HepG2 (cell line): ENCODE data around the gene DAB1. TPM values are rescaled to one million over a fixed set of nuclear protein-coding genes. Genes with fewer than 3 reads are reported as not detected.

Experiments used
- ATAC-seq: fragments of 200-7000 bp; cut with Tn5 transposase; 3 replicates; pipeline ENCODE4 v1.9.1; 2020; ENCODE audit warnings: mild to moderate bottlenecking, moderate library complexity
- BruUV-seq: library from RNA; stranded (reverse); fragments of 400-500 nt; replicated peaks from 2 replicates; lab custom pipeline; 2021; lab: Mats Ljungman, UMichigan
- CTCF ChIA-PET: fragments of 300-600 bp; formaldehyde crosslinking; extraction: SDS; loops from one replicate; lab custom pipeline; 2021; ENCODE audit warnings: low total read pairs, inconsistent platforms, low intra/inter-chr PET ratio; lab: Yijun Ruan, JAX
- POLR2A ChIA-PET: fragments of 350-600 bp; sonication (Branson Sonifier 250); formaldehyde crosslinking; loops from one replicate; lab custom pipeline; 2020; ENCODE audit warnings: antibody characterized with exemption, inconsistent platforms; lab: Yijun Ruan, JAX
- DNase-seq: peaks from one replicate; pipeline ENCODE4 v3.0.0-alpha.2; 2015; ENCODE audit warnings: low spot score
- FAIRE-seq: peaks from 3 replicates; lab custom pipeline; 2011; peaks lifted over from hg19 to GRCh38; lab: Jason Lieb, UNC
- H2AFZ ChIP-seq: one replicate; pipeline ENCODE4 v1.6.1; 2011; ENCODE audit warnings: low read length, inconsistent platforms
- H3K27ac ChIP-seq: fragments of 300-600 bp; 3 replicates; pipeline ENCODE4 v1.8.0; 2011; ENCODE audit warnings: mixed run types, mild to moderate bottlenecking, mixed read lengths, low read length, inconsistent platforms; ENCODE audit not compliant: insufficient read depth; ENCODE audit errors: extremely low read length
- H3K27me3 ChIP-seq, 2 experiments: fragments of 200-600 bp in 1 of 2; 2 replicates in 1 of 2; 3 replicates in 1 of 2; pipeline versions ENCODE4 v1.6.0 to v1.8.0; 2011; ENCODE audit warnings: low read length in 2 of 2, mild to moderate bottlenecking in 2 of 2, moderate library complexity in 2 of 2, inconsistent platforms in 1 of 2; ENCODE audit not compliant: insufficient read depth in 2 of 2, control insufficient read depth in 1 of 2
- H3K36me3 ChIP-seq, 2 experiments: fragments of 200-600 bp in 1 of 2; replicated peaks in 1 of 2; 2 replicates in 1 of 2; 3 replicates in 1 of 2; pipeline versions ENCODE4 v1.5.1 to v1.8.0; 2011; ENCODE audit warnings: low read length in 2 of 2, inconsistent platforms in 1 of 2; ENCODE audit not compliant: insufficient read depth in 2 of 2, control insufficient read depth in 1 of 2
- H3K4me1 ChIP-seq: 2 replicates; pipeline ENCODE4 v1.5.1; 2012; ENCODE audit warnings: low read length, inconsistent platforms; ENCODE audit not compliant: insufficient read depth
- H3K4me2 ChIP-seq: 2 replicates; pipeline ENCODE4 v1.6.0; 2011; ENCODE audit warnings: low read depth, low read length, inconsistent platforms
- H3K4me3 ChIP-seq, 3 experiments: fragments of 200-600 bp in 1 of 3; sonication (generic), shearing (Covaris generic) in 1 of 3; replicated peaks in 1 of 3; 2 replicates each; pipeline ENCODE4 v1.5.1; 2011 to 2016; ENCODE audit warnings: low read length in 3 of 3, inconsistent platforms in 2 of 3, low read depth in 2 of 3, mild to moderate bottlenecking in 2 of 3, control low read depth in 1 of 3, mixed read lengths in 1 of 3; ENCODE audit not compliant: insufficient read depth in 1 of 3
- H3K79me2 ChIP-seq: one replicate; pipeline ENCODE4 v1.6.1; 2011; ENCODE audit warnings: low read length, inconsistent platforms; ENCODE audit not compliant: insufficient read depth
- H3K9ac ChIP-seq: 2 replicates; pipeline ENCODE4 v1.6.0; 2011; ENCODE audit warnings: mild to moderate bottlenecking, low read depth, low read length, inconsistent platforms; ENCODE audit not compliant: insufficient read depth
- H3K9me3 ChIP-seq: 2 replicates; pipeline ENCODE4 v1.5.1; 2012; ENCODE audit warnings: mild to moderate bottlenecking, low read length
- H4K20me1 ChIP-seq: 2 replicates; pipeline ENCODE4 v1.6.0; 2011; ENCODE audit warnings: inconsistent platforms, mild to moderate bottlenecking, low read length, moderate library complexity; ENCODE audit not compliant: insufficient read depth
- CHCHD3 ChIP-seq: sonication (generic); formaldehyde crosslinking; IDR thresholded peaks from 2 replicates; pipeline ENCODE4 v1.8.0; 2022; ENCODE audit warnings: mild to moderate bottlenecking, missing genetic modification reagents, moderate library complexity
- GRHL1 ChIP-seq: sonication (generic); formaldehyde crosslinking; conservative IDR thresholded peaks from 2 replicates; pipeline ENCODE4 v1.8.0; 2022; ENCODE audit warnings: missing genetic modification reagents
- HDAC1 ChIP-seq: sonication (generic); formaldehyde crosslinking; IDR thresholded peaks from 2 replicates; pipeline ENCODE4 v1.5.1; 2020; ENCODE audit warnings: mild to moderate bottlenecking, missing genetic modification reagents
- KDM1A ChIP-seq: IDR thresholded peaks from 2 replicates; pipeline ENCODE4 v1.6.1; 2016; ENCODE audit warnings: missing compliant biosample characterization
- KLF11 ChIP-seq: IDR thresholded peaks from 2 replicates; pipeline ENCODE4 v1.6.1; 2016; ENCODE audit warnings: missing compliant biosample characterization
- MED8 ChIP-seq: sonication (generic); formaldehyde crosslinking; IDR thresholded peaks from 2 replicates; pipeline ENCODE4 v1.8.1; 2023; ENCODE audit warnings: mild to moderate bottlenecking, missing genetic modification reagents; ENCODE audit not compliant: insufficient replicate concordance
- MTF2 ChIP-seq: sonication (generic); formaldehyde crosslinking; IDR thresholded peaks from 2 replicates; pipeline ENCODE4 v1.5.0; 2020; ENCODE audit warnings: missing genetic modification reagents, borderline replicate concordance
- PITX1 ChIP-seq: sonication (generic); formaldehyde crosslinking; IDR thresholded peaks from 2 replicates; pipeline ENCODE4 v1.5.1; 2020; ENCODE audit warnings: mild to moderate bottlenecking, missing genetic modification reagents
- RARA ChIP-seq: IDR thresholded peaks from 2 replicates; pipeline ENCODE4 v1.6.1; 2016; ENCODE audit warnings: missing genetic modification reagents, missing compliant biosample characterization
- SAFB2 ChIP-seq: sonication (generic); formaldehyde crosslinking; IDR thresholded peaks from 2 replicates; pipeline ENCODE4 v1.5.1; 2020; ENCODE audit warnings: missing genetic modification reagents, low read depth, mild to moderate bottlenecking, borderline replicate concordance
- SP5 ChIP-seq: IDR thresholded peaks from 2 replicates; pipeline ENCODE4 v1.6.1; 2016; ENCODE audit warnings: low read depth, borderline replicate concordance
- THYN1 ChIP-seq: sonication (generic); formaldehyde crosslinking; IDR thresholded peaks from 2 replicates; pipeline ENCODE4 v1.8.1; 2023; ENCODE audit warnings: low read depth, mild to moderate bottlenecking, moderate library complexity, missing genetic modification reagents, borderline replicate concordance
- ZBTB14 ChIP-seq: sonication (generic); formaldehyde crosslinking; IDR thresholded peaks from 2 replicates; pipeline ENCODE4 v1.4.0; 2020; ENCODE audit warnings: missing genetic modification reagents
- ZIK1 ChIP-seq: sonication (generic); formaldehyde crosslinking; IDR thresholded peaks from 2 replicates; pipeline ENCODE4 v1.5.0; 2020; ENCODE audit warnings: mild to moderate bottlenecking, low read depth, missing genetic modification reagents, borderline replicate concordance
- ZNF18 ChIP-seq: sonication (generic); formaldehyde crosslinking; IDR thresholded peaks from 2 replicates; pipeline ENCODE4 v1.8.0; 2022; ENCODE audit warnings: mild to moderate bottlenecking, missing genetic modification reagents; ENCODE audit not compliant: insufficient replicate concordance
- ZNF337 ChIP-seq: sonication (generic); formaldehyde crosslinking; IDR thresholded peaks from 2 replicates; pipeline ENCODE4 v1.5.1; 2020; ENCODE audit warnings: missing genetic modification reagents, low read depth, mild to moderate bottlenecking, borderline replicate concordance
- ZNF432 ChIP-seq: sonication (generic); formaldehyde crosslinking; IDR thresholded peaks from 2 replicates; pipeline ENCODE4 v1.5.0; 2020; ENCODE audit warnings: missing genetic modification reagents, mild to moderate bottlenecking, borderline replicate concordance
- ZNF614 ChIP-seq: IDR thresholded peaks from 2 replicates; pipeline ENCODE4 v1.6.1; 2018; ENCODE audit warnings: missing biosample characterization, missing genetic modification reagents, inconsistent platforms, borderline replicate concordance
- ZZZ3 ChIP-seq: sonication (generic); formaldehyde crosslinking; IDR thresholded peaks from 2 replicates; pipeline ENCODE4 v1.4.0; 2020; ENCODE audit warnings: missing genetic modification reagents, mild to moderate bottlenecking, borderline replicate concordance
- WGBS: methylation state at CpG from one replicate; pipeline ENCODE4 v1.1.6; 2017; ENCODE audit warnings: low lambda C conversion rate; 5-methylcytosine and 5-hydroxymethylcytosine counted together
- in situ Hi-C: cut with HindIII; loops from 2 replicates; pipeline ENCODE4 v1.10.0; 2017; ENCODE audit warnings: low pct_unique_long_range_greater_than_20kb; ENCODE audit not compliant: extremely low pct_ligation_motif_present
- intact Hi-C: fragments of 100-400 bp; cut with micrococcal nuclease; formaldehyde crosslinking; loops from one replicate; pipeline ENCODE4 v1.10.0; 2022; ENCODE audit not compliant: unreplicated experiment
- polyA plus RNA-seq, 8 experiments: library from polyadenylated mRNA; depleted of rRNA in 3 of 8; stranded (reverse) in 7 of 8; unstranded in 1 of 8; fragments of >200 nt; fragmentation: Illumina TruSeq in 4 of 8; extraction: Trizol in 4 of 8; gene quantifications; 2 replicates each; pipeline versions ENCODE4 v1.2.1 to v1.2.3, GENCODE V29; 2011 to 2016; ENCODE audit warnings: low read depth in 4 of 8, missing spikeins in 1 of 8, mixed read lengths in 1 of 8; ENCODE audit not compliant: insufficient read depth in 1 of 8
- total RNA-seq, 5 experiments: library from RNA; depleted of rRNA; stranded (reverse); fragments of >200 nt; fragmentation: Illumina TruSeq; extraction: Trizol; gene quantifications; 2 replicates each; pipeline ENCODE4 v1.2.3, GENCODE V29; 2016; ENCODE audit warnings: low read depth in 1 of 5

Gene DAB1
- total and polyA plus RNA-seq, 2 of the 13 experiments (the other 11 are each of a cell fraction or from before 2014, with no cell fraction given): 0.04 to 0.13 TPM

GRCh38 chr1:57146100-57146499 is 277.8 kb downstream of the DAB1 start:
- Histone ChIP-seq H3K4me1 (no peaks in the 10 kb centered on the region), H3K4me3 (no peak overlapping the region), H2AFZ (no peak overlapping the region), H4K20me1 (no peaks in the 10 kb centered on the region), H3K36me3 (no peaks in the 10 kb centered on the region), H3K27ac (no peak overlapping the region), H3K9me3 (no peaks in the 10 kb centered on the region), H3K79me2 (no peaks in the 10 kb centered on the region), H3K4me2 (no peak overlapping the region), H3K27me3 (no peaks in the 10 kb centered on the region), H3K9ac (no peak overlapping the region)
- CTCF ChIA-PET: no interaction called here
- in situ Hi-C loops (no loop called here), intact Hi-C loops (no loop called here)
- DNase-seq (no peak), ATAC-seq (no peak), FAIRE-seq (no peak)
- TF ChIP-seq MTF2 (CRISPR knock-in tag): no peak
- TF ChIP-seq ZNF337 (CRISPR knock-in tag): no peak
- TF ChIP-seq ZBTB14: no peak
- TF ChIP-seq ZIK1: no peak
- no peak for TF ChIP-seq SP5
- no peak for TF ChIP-seq HDAC1 (CRISPR knock-in tag)
- TF ChIP-seq KLF11 (CRISPR knock-in tag): no peak
- TF ChIP-seq RARA (CRISPR knock-in tag): no peak
- TF ChIP-seq CHCHD3 (CRISPR knock-in tag): no peak
- TF ChIP-seq THYN1 (CRISPR knock-in tag): no peak
- no peak for TF ChIP-seq ZNF432 (CRISPR knock-in tag)
- TF ChIP-seq ZZZ3 (CRISPR knock-in tag): no peak
- no peak for TF ChIP-seq KDM1A (CRISPR knock-in tag)
- TF ChIP-seq ZNF614 (CRISPR knock-in tag): no peak
- no peak for TF ChIP-seq GRHL1
- no peak for TF ChIP-seq PITX1
- TF ChIP-seq MED8 (CRISPR knock-in tag): no peak
- TF ChIP-seq ZNF18 (CRISPR knock-in tag): no peak
- TF ChIP-seq SAFB2 (CRISPR knock-in tag): no peak
- POLR2A ChIA-PET: no interaction called here
- BruUV-seq: no TSS peak
- WGBS: 21% methylated on average over 2 of the region's 2 CpGs
